PC-9 (cell line): ENCODE measurements around the gene HBZ.

Source experiments
- EZH2 ChIP-seq: fragments of 200-600 bp; sonication (generic); IDR thresholded peaks from 2 replicates; pipeline ENCODE4 v1.8.0; 2017; ENCODE audit warnings: antibody characterized with exemption, low read depth
- TF ChIP-seq, protein P1 (sequence below): fragments of 200-600 bp; sonication (generic); conservative IDR thresholded peaks from 2 replicates; pipeline ENCODE4 v1.6.1; 2017; ENCODE audit warnings: mixed run types, antibody characterized with exemption, mild to moderate bottlenecking, moderate library complexity

DNA sequence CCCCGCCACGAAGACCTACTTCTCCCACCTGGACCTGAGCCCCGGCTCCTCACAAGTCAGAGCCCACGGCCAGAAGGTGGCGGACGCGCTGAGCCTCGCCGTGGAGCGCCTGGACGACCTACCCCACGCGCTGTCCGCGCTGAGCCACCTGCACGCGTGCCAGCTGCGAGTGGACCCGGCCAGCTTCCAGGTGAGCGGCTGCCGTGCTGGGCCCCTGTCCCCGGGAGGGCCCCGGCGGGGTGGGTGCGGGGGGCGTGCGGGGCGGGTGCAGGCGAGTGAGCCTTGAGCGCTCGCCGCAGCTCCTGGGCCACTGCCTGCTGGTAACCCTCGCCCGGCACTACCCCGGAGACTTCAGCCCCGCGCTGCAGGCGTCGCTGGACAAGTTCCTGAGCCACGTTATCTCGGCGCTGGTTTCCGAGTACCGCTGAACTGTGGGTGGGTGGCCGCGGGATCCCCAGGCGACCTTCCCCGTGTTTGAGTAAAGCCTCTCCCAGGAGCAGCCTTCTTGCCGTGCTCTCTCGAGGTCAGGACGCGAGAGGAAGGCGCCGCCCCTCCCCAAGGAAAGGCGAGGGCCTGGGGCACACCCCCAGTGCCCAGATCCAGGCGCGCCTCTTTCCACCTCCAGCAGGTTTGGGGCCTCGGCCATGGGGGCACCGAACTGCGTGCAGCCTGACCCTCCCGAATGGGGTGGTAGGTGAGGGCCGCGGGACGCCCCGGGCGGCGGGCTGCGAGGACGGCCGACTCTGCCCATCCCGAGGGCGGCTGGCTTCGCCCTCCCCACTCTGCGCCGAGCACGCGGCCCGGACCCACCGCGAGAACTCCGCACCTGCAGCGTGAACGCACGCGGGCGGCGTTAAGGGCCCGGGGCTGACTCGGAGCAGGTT lies 28.5 kb downstream of the HBZ start:
- TF ChIP-seq, protein P1, sequence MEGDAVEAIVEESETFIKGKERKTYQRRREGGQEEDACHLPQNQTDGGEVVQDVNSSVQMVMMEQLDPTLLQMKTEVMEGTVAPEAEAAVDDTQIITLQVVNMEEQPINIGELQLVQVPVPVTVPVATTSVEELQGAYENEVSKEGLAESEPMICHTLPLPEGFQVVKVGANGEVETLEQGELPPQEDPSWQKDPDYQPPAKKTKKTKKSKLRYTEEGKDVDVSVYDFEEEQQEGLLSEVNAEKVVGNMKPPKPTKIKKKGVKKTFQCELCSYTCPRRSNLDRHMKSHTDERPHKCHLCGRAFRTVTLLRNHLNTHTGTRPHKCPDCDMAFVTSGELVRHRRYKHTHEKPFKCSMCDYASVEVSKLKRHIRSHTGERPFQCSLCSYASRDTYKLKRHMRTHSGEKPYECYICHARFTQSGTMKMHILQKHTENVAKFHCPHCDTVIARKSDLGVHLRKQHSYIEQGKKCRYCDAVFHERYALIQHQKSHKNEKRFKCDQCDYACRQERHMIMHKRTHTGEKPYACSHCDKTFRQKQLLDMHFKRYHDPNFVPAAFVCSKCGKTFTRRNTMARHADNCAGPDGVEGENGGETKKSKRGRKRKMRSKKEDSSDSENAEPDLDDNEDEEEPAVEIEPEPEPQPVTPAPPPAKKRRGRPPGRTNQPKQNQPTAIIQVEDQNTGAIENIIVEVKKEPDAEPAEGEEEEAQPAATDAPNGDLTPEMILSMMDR, result no peak
- TF ChIP-seq EZH2, result no peak
